HEK293T (cell line): Measurements from ENCODE around the gene OPCML.

Source experiments
- BHLHE40 ChIP-seq: fragments of 450-650 bp; IDR thresholded peaks from 2 replicates; pipeline ENCODE4 v1.6.1; 2016; ENCODE audit warnings: mild to moderate bottlenecking, moderate library complexity, borderline replicate concordance
- FOXK2 ChIP-seq: fragments of 450-650 bp; IDR thresholded peaks from 2 replicates; pipeline ENCODE4 v1.6.1; 2016; ENCODE audit warnings: mild to moderate bottlenecking
- FOXM1 ChIP-seq: fragments of 450-650 bp; IDR thresholded peaks from 2 replicates; pipeline ENCODE4 v1.6.1; 2017; ENCODE audit warnings: mild to moderate bottlenecking, borderline replicate concordance
- HDGF ChIP-seq: fragments of 450-650 bp; IDR thresholded peaks from 2 replicates; pipeline ENCODE4 v1.6.1; 2017; ENCODE audit warnings: antibody characterized with exemption, borderline replicate concordance
- L3MBTL2 ChIP-seq: fragments of 450-650 bp; conservative IDR thresholded peaks from 2 replicates; pipeline ENCODE4 v1.6.1; 2016; ENCODE audit warnings: mild to moderate bottlenecking
- NFRKB ChIP-seq: fragments of 450-650 bp; IDR thresholded peaks from 2 replicates; pipeline ENCODE4 v1.6.1; 2016; ENCODE audit warnings: mild to moderate bottlenecking, moderate library complexity
- SP1 ChIP-seq: fragments of 450-650 bp; IDR thresholded peaks from 2 replicates; pipeline ENCODE4 v1.6.1; 2017
- SUZ12 ChIP-seq: fragments of 450-650 bp; IDR thresholded peaks from 2 replicates; pipeline ENCODE4 v1.6.1; 2016; ENCODE audit warnings: mild to moderate bottlenecking
- ZNF384 ChIP-seq: fragments of 450-650 bp; IDR thresholded peaks from 2 replicates; pipeline ENCODE4 v1.6.1; 2016
- TF ChIP-seq, protein P1 (sequence below): fragments of 450-650 bp; IDR thresholded peaks from 2 replicates; pipeline ENCODE4 v1.6.1; 2016

DNA sequence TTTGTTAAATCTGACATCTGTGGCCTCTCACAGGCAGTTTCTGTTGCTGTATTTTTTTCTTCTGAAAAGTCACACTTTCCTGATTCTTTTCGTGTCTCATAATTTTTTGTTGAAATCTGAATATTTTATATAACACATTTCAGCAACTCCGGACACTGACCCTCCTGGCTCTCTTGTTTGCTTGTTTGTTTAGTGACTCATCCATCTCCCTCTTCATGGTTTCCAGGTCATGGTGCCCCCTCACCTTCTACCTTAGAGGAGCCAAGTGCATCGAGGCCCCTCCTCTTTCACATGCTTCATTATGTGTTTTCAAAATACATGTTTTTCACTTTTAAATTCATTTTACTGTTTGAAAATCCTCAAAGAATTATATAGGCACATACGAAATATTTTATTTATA is 562.4 kb downstream of the OPCML start:
- TF ChIP-seq HDGF (no peak), L3MBTL2 (no peak), BHLHE40 (no peak), FOXM1 (no peak), FOXK2 (no peak), SP1 (no peak), SUZ12 (no peak), ZNF384 (no peak), NFRKB (no peak)
- TF ChIP-seq, protein P1, sequence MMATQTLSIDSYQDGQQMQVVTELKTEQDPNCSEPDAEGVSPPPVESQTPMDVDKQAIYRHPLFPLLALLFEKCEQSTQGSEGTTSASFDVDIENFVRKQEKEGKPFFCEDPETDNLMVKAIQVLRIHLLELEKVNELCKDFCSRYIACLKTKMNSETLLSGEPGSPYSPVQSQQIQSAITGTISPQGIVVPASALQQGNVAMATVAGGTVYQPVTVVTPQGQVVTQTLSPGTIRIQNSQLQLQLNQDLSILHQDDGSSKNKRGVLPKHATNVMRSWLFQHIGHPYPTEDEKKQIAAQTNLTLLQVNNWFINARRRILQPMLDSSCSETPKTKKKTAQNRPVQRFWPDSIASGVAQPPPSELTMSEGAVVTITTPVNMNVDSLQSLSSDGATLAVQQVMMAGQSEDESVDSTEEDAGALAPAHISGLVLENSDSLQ, result no peak
